Dermis lymphatic vessel endothelial cell (primary cell): ENCODE measurements around the gene DYRK4. TPM values are rescaled to one million over a fixed set of nuclear protein-coding genes. Genes with fewer than 3 reads are reported as not detected.

ENCODE experiments used
- total RNA-seq: library from RNA; depleted of rRNA; stranded (reverse); fragments of >200 nt; gene quantifications from 2 replicates; pipeline ENCODE4 v1.2.1, GENCODE V29; 2014

The DYRK4 gene, protein sequence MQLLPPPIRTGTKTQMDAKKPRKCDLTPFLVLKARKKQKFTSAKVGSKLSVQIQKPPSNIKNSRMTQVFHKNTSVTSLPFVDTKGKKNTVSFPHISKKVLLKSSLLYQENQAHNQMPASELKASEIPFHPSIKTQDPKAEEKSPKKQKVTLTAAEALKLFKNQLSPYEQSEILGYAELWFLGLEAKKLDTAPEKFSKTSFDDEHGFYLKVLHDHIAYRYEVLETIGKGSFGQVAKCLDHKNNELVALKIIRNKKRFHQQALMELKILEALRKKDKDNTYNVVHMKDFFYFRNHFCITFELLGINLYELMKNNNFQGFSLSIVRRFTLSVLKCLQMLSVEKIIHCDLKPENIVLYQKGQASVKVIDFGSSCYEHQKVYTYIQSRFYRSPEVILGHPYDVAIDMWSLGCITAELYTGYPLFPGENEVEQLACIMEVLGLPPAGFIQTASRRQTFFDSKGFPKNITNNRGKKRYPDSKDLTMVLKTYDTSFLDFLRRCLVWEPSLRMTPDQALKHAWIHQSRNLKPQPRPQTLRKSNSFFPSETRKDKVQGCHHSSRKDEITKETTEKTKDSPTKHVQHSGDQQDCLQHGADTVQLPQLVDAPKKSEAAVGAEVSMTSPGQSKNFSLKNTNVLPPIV
- total RNA-seq: 38.3 and 60.1 TPM in 2 replicates

DNA sequence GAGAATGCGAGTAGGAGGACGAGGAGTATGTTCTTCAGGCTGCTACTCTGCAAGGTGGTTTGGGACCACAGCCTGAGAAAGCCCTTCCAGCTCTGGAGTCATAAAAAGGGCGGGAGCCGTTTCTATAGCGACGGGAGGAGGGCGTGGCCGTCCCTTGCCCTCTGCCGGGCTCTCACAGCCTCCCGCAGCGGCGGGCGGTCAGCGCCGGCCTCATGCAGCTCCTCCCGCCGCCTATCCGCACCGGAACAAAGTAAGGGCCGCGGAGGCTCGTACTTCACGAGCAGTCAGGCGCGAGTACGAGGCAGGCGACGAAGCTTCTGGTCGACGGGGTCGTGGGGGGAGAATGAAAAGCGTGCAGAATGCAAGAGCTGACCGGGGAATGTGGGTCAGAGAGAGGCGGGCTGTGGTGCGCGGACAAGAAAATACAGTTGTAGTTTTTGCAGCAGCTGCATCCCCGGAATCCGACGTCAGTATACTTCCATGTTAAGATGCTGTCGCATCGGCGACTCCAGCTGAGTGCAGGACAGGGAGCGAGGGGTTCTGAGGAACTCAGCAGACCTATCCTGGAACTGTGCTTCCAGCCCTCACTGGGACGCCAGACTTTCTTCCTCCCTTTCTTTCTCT, at the start of gene DYRK4:
Gene DYRK4, plus strand, starts transcription at position 175 of the 624 bp plus-strand sequence. Its CDS starts 38 bp downstream, at position 213.

DNA sequence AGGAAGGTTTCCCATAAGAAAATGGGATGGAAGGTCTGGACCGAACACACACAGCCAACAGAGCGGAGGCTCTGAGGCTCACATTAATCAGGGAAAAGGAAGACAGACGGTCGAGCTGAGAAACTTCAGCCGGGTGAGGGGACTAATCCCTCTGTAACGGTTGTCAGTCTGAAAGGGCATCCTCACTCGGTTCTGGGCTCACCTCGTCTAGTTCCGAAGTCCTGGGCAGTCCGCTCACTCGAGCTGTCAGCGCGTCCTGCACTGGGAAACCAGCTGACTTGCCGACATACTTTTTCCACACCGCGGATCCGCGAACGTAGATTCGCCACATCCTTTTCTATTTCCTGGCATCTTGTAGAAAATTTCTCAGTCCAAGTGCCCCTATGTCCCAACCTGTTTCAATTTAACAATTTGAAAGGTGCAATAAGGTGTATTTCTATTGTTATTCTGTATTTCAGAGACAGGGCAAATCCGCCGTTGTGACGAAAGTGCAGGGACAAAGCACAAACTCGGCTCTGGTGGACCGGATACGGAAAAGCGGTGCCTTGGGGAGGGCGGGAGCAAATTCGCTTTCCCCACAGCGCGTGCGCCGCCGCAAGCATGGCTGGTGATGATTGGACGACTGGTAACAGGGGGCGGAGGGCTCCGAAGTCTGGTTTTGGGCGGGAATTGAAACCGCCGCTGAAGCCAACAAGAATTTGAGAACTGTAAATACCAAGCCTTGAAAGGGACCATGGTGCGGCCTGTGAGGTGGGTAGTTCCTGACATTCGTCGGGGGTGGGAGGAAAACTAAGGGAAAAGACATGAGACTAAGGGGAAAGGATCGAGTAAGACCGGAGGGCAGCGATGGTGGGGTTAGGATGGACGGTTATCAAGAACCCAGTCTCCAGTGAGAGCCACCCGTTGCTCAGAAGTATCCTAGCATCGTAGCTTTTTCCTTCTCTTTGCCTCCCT, 23.5 kb upstream of the DYRK4 start, which contains the start of gene RAD51AP1:
Gene RAD51AP1, plus strand, starts transcription at position 684 of the 954 bp plus-strand sequence. Its CDS starts 50 bp downstream, at position 734.

DNA sequence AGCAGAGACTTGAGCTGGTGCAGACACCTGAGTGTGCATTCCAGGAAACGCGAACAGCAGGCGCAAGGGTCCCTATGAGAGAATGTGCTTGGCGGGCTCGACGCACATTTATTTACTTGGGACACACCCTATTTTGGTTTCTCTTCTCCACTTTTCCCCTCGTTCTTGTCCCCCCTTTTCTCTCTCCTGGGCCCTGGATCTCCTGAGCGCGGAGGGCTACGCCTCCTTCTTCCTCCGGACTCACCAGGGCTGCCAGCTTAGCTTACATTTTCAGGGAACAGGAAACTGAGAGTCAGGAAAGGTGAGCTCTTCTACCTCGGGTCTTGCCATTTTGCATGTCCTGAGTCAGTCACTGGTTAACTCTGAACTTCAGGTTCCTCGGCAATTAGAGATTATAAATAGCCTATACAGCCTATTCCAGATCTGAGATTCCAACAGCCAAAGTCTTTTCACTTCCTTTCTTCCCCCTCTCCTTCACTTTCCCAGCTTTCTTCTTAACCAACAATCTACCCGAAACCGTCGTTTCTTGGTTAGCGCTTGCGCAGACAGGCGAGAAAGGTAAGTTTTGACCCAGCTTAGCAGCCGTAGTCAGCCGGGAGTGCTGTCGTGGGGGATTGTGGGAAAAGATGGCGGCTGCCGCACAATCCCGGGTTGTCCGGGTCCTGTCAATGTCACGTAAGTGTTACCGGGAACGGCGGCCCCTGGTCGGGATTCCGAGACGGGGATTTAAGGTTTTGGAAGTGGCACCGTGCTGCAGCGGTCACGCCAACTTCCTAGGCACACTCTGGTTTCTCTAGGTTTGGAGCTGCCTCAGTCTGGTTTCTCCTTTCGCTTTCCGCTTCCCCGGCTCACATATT, 86.7 kb downstream of the DYRK4 start, which contains the start of the genes AKAP3 and NDUFA9:
Gene AKAP3, minus strand, starts transcription at position 551 of the 857 bp plus-strand sequence. CDS start 10,855 bp downstream, outside the sequence.
Gene NDUFA9, plus strand, starts transcription at position 614 of the 857 bp plus-strand sequence. Its CDS starts 13 bp downstream, at position 627.

Other genes with a start within 250 kb of the DYRK4 start
- gene TIGAR, start 241.0 kb upstream of the DYRK4 start, total RNA-seq: 8.5 and 12.8 TPM in 2 replicates
- not detected in 2 replicates for gene FGF23, start 182.5 kb upstream of the DYRK4 start, total RNA-seq
- not detected in 2 replicates for gene FGF6, start 116.4 kb upstream of the DYRK4 start, total RNA-seq
- 3.4 and 3.7 TPM in 2 replicates for gene RAD51AP1, start 23.3 kb upstream of the DYRK4 start, total RNA-seq
- gene AKAP3, start 86.8 kb downstream of the DYRK4 start, total RNA-seq: 1.3 and 1.9 TPM in 2 replicates
- 42.4 and 59.7 TPM in 2 replicates for gene NDUFA9, start 86.9 kb downstream of the DYRK4 start, total RNA-seq
- 0.09 and 0.11 TPM in 2 replicates for gene GALNT8, start 158.2 kb downstream of the DYRK4 start, total RNA-seq